ENCODE data around the gene ILK. TPM values are rescaled to one million over a fixed set of nuclear protein-coding genes. Genes with fewer than 3 reads are reported as not detected.

ILK gene
- total RNA-seq, 1 donor from 2014 or later = 209 TPM

DNA sequence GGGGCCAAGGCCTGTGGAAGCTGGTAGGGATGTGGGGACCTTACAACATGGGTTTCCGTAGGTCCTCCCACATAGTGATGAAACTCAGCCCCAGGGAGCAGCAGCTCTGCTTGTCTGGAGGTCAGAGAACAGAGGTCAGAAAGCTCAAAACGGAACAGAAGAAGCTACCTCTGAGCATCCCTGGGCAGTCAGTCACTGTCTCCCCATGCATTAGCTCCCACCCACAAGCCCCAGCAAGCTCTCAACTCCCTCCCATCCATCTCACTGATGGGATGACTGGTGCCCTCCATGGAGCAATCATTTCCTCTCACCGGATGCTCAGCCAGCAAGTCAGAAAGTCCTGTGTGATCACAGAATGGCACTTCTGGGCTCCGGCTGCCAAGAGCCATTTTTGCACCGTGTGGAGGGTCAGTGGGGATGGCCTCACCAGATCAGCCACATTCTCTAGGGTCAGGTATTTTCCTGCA is 13.8 kb downstream of the ILK start:
- Mint-ChIP-seq H3K27me3 (ENCODE audit: low read depth, unreplicated experiment) (peaks cover 4% of the 10 kb centered on the region), H3K27ac (ENCODE audit: unreplicated experiment) (no peak overlapping the region), H3K4me1 (ENCODE audit: low read depth, unreplicated experiment) (peaks cover 13% of the 10 kb centered on the region), H3K9me3 (ENCODE audit: unreplicated experiment) (no peaks in the 10 kb centered on the region), H3K4me3 (ENCODE audit: unreplicated experiment) (no peak overlapping the region), H3K36me3 (ENCODE audit: low read depth, unreplicated experiment) (peaks cover 13% of the 10 kb centered on the region)
- Histone ChIP-seq H3K4me1 (ENCODE audit: insufficient read depth, low read length) (peaks cover 38% of the 10 kb centered on the region), H3K79me2 (ENCODE audit: insufficient read depth, low read length) (peaks cover 18% of the 10 kb centered on the region), H3K9me3 (ENCODE audit: insufficient read depth, low read depth, low read length) (no peaks in the 10 kb centered on the region), H3K27ac (ENCODE audit: low read depth, low read length) (peak overlapping the region; percentile 11), H3K4me3 (ENCODE audit: insufficient read depth, low read depth, low read length) (peak overlapping the region; percentile 85), H4K20me1 (ENCODE audit: insufficient read depth, low read length) (no peaks in the 10 kb centered on the region), H3K27me3 (ENCODE audit: insufficient read depth, low read length) (no peaks in the 10 kb centered on the region), H3K4me2 (ENCODE audit: low read length) (peak overlapping the region; percentile 99), H3K36me3 (ENCODE audit: insufficient read depth, low read length) (no peaks in the 10 kb centered on the region), H3K9ac (ENCODE audit: low read length) (peak overlapping the region; percentile 90), H2AFZ (ENCODE audit: low read depth, low read length) (no peak overlapping the region)
- no peak for TF ChIP-seq EZH2 (IDR thresholded peaks at IDR 0.05; ENCODE audit: insufficient read depth, low read length)
- TF ChIP-seq, protein P1, sequence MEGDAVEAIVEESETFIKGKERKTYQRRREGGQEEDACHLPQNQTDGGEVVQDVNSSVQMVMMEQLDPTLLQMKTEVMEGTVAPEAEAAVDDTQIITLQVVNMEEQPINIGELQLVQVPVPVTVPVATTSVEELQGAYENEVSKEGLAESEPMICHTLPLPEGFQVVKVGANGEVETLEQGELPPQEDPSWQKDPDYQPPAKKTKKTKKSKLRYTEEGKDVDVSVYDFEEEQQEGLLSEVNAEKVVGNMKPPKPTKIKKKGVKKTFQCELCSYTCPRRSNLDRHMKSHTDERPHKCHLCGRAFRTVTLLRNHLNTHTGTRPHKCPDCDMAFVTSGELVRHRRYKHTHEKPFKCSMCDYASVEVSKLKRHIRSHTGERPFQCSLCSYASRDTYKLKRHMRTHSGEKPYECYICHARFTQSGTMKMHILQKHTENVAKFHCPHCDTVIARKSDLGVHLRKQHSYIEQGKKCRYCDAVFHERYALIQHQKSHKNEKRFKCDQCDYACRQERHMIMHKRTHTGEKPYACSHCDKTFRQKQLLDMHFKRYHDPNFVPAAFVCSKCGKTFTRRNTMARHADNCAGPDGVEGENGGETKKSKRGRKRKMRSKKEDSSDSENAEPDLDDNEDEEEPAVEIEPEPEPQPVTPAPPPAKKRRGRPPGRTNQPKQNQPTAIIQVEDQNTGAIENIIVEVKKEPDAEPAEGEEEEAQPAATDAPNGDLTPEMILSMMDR (IDR thresholded peaks at IDR 0.05; ENCODE audit: insufficient read depth, low read depth, low read length) = no peak
- FAIRE-seq (no peak), DNase-seq (ENCODE audit: low read depth) (no peak)

DNA sequence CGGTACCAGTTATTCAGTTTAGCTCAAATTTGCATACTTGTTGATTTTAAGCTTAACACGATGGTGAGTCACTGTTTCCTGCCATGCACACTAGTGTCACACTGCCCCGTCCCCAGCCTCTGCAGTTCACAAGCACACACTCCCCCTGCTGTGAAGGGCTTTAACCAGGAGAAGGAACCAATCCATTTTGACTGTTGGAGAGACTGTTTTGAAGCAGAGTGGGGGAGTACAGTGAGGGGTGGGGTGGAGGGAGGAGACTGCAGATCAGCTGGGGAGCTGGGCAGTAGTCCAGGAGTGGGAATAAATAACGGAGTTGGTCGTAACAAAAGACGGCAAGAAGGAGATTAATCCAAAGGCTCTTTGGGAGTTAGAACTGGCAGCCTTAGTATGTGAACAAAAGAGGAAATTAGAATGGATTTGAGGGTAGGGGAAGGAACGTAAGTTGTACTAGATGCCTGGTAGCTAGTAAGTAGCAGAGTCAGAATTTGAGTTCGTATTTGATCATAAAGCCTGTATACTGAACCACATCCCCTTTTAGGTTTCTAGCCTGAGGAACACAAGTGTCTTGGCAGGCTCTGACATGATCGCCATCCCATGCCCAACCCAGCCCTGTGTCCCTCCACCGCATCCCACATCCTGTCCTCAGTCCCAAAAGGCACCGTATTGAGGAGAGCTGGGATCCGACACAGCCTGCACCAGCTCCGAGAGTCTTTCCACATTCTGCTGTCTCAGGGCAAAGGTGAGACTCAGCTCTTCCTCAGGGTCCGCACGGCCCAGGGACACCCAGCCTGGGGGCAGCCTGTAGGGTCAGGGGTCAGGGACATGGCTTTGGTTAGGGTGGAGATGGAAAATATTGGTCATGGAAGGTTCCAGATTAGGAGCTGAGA is 14.8 kb downstream of the ILK start:
- peaks cover 13% of the 10 kb centered on the region for H3K4me1 Mint-ChIP-seq (ENCODE audit: low read depth, unreplicated experiment)
- H3K4me2 ChIP-seq (ENCODE audit: low read length) = peak overlapping the region; percentile 99
- no peak overlapping the region for H3K4me3 Mint-ChIP-seq (ENCODE audit: unreplicated experiment)
- no peaks in the 10 kb centered on the region for H3K9me3 ChIP-seq (ENCODE audit: insufficient read depth, low read depth, low read length)
- H4K20me1 ChIP-seq (ENCODE audit: insufficient read depth, low read length) = no peaks in the 10 kb centered on the region
- H3K36me3 Mint-ChIP-seq (ENCODE audit: low read depth, unreplicated experiment) = peaks cover 13% of the 10 kb centered on the region
- H3K36me3 ChIP-seq (ENCODE audit: insufficient read depth, low read length) = no peaks in the 10 kb centered on the region
- TF ChIP-seq, protein P1 (IDR thresholded peaks at IDR 0.05; ENCODE audit: insufficient read depth, low read depth, low read length) = no peak
- TF ChIP-seq EZH2 (IDR thresholded peaks at IDR 0.05; ENCODE audit: insufficient read depth, low read length) = no peak
- peak overlapping the region; percentile 72 for H3K27ac ChIP-seq (ENCODE audit: low read depth, low read length)
- peak overlapping the region; percentile 80 for H2AFZ ChIP-seq (ENCODE audit: low read depth, low read length)
- H3K27ac Mint-ChIP-seq (ENCODE audit: unreplicated experiment) = peak overlapping the region; percentile 37
- peaks cover 30% of the 10 kb centered on the region for H3K4me1 ChIP-seq (ENCODE audit: insufficient read depth, low read length)
- FAIRE-seq = peak; percentile 64
- peaks cover 4% of the 10 kb centered on the region for H3K27me3 Mint-ChIP-seq (ENCODE audit: low read depth, unreplicated experiment)
- DNase-seq (ENCODE audit: low read depth) = peak; percentile 78
- no peaks in the 10 kb centered on the region for H3K27me3 ChIP-seq (ENCODE audit: insufficient read depth, low read length)
- H3K79me2 ChIP-seq (ENCODE audit: insufficient read depth, low read length) = peaks cover 18% of the 10 kb centered on the region
- peak overlapping the region; percentile 90 for H3K9ac ChIP-seq (ENCODE audit: low read length)
- no peaks in the 10 kb centered on the region for H3K9me3 Mint-ChIP-seq (ENCODE audit: unreplicated experiment)
- peak overlapping the region; percentile 85 for H3K4me3 ChIP-seq (ENCODE audit: insufficient read depth, low read depth, low read length)
